ENCODE results near the gene HTRA1. TPM values are rescaled to one million over a fixed set of nuclear protein-coding genes. Genes with fewer than 3 reads are reported as not detected.

HTRA1 gene
- total RNA-seq = 44.5 and 158 TPM in 2 replicates

DNA sequence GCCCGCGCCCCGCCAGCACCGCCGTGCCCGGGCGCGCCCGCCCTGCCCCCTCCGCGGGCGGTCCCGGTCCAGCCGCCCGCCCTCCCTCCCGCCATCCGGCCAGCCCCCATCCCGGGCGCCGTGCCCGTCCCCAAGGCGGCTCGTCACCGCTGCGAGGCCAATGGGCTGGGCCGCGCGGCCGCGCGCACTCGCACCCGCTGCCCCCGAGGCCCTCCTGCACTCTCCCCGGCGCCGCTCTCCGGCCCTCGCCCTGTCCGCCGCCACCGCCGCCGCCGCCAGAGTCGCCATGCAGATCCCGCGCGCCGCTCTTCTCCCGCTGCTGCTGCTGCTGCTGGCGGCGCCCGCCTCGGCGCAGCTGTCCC is at the start of gene HTRA1:
HTRA1 (plus strand) TSS at position 187 of the 362 bp plus-strand sequence; CDS start at position 287, 100 bp downstream.

DNA sequence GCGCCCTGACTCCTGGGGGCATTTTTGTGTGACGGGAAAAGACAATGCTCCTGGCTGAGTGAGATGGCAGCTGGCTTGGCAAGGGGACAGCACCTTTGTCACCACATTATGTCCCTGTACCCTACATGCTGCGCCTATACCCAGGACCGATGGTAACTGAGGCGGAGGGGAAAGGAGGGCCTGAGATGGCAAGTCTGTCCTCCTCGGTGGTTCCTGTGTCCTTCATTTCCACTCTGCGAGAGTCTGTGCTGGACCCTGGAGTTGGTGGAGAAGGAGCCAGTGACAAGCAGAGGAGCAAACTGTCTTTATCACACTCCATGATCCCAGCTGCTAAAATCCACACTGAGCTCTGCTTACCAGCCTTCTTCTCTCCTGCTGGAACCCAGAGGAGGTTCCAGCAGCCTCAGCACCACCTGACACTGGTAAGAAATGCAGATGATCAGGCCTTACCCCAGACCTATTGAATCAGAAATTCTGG is 6.7 kb upstream of the HTRA1 start, which contains the start of gene ARMS2:
ARMS2 (plus strand) TSS at position 51 of the 478 bp plus-strand sequence; CDS start at position 126, 75 bp downstream.

DNA sequence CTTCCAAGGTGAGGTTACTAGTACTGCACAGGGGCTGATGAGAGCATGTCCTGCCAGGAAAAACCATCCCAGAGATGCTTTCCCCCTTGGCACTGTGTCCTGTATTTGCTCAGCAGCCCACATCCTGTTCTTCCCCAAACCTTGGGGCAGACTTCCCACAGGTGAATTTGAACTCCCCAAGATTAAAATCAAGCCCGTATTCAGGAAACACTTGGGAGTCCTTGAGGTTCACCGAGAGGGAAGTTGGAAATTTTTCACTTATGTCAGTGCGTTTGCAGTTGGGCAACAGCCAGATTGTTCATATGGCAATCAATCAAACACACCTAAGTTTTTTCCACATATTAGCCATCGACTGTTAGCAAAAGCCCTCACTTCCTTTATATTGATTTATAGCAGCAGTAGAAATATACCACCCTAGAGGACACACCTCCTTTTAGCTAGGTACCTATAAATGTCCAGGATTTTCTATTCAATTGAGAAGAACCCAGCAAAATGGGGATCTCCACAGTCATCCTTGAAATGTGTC is 99.0 kb downstream of the HTRA1 start, which contains the start of gene DMBT1:
DMBT1 (plus strand) TSS at position 476 of the 526 bp plus-strand sequence; CDS start at position 493, 17 bp downstream.

Other genes with a start within 250 kb of the HTRA1 start
- not detected in 2 replicates for gene BTBD16, start 190.3 kb upstream of the HTRA1 start, total RNA-seq
- 8.6 and 11.9 TPM in 2 replicates for gene PLEKHA1, start 86.8 kb upstream of the HTRA1 start, total RNA-seq
- gene ARMS2, start 6.9 kb upstream of the HTRA1 start, total RNA-seq = not detected in 2 replicates
- under 0.01 TPM in 2 replicates for gene DMBT1, start 99.2 kb downstream of the HTRA1 start, total RNA-seq
- not detected in 2 replicates for gene C10orf120, start 238.3 kb downstream of the HTRA1 start, total RNA-seq